HEK293 (cell line): ENCODE results near the gene CD300LG.

ENCODE experiments used
- CTCF ChIP-seq: fragments of 450-650 bp; formaldehyde crosslinking; IDR thresholded peaks from 2 replicates; pipeline ENCODE4 v1.5.1; 2016; ENCODE audit warnings: missing biosample characterization, missing genetic modification characterization
- ZFP37 ChIP-seq: fragments of 450-650 bp; formaldehyde crosslinking; IDR thresholded peaks from 2 replicates; pipeline ENCODE4 v1.5.1; 2016; ENCODE audit warnings: missing biosample characterization, missing genetic modification characterization
- ZNF626 ChIP-seq: fragments of 450-650 bp; sonication (Bioruptor Pico); formaldehyde crosslinking; IDR thresholded peaks from 2 replicates; pipeline ENCODE4 v1.5.1; 2018; ENCODE audit warnings: missing biosample characterization, missing genetic modification characterization, inconsistent platforms
- ZNF654 ChIP-seq: fragments of 450-650 bp; formaldehyde crosslinking; IDR thresholded peaks from 2 replicates; pipeline ENCODE4 v1.5.1; 2016; ENCODE audit warnings: low read depth, missing biosample characterization, missing genetic modification characterization

- TF ChIP-seq CTCF (no peak), ZFP37 (tag by site-specific recombination) (no peak), ZNF654 (tag by site-specific recombination) (no peak), ZNF626 (tag by site-specific recombination) (no peak)
These were observed 9.2 kb downstream of the CD300LG start for GRCh38 chr17:43856141-43856540.
